ENCODE measurements around the gene MDM1.

GRCh38 chr12:68349220-68349621 lies 17.1 kb upstream of the MDM1 start:
- no peak for TF ChIP-seq CTCF (tag by site-specific recombination; IDR thresholded peaks at IDR 0.05)
- TF ChIP-seq, protein P1, sequence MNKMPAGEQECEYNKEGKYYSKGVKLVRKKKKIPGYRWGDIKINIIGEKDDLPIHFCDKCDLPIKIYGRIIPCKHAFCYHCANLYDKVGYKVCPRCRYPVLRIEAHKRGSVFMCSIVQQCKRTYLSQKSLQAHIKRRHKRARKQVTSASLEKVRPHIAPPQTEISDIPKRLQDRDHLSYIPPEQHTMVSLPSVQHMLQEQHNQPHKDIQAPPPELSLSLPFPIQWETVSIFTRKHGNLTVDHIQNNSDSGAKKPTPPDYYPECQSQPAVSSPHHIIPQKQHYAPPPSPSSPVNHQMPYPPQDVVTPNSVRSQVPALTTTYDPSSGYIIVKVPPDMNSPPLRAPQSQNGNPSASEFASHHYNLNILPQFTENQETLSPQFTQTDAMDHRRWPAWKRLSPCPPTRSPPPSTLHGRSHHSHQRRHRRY (tag by site-specific recombination; IDR thresholded peaks at IDR 0.05) = no peak
- no peak for TF ChIP-seq ZNF777 (tag by site-specific recombination; IDR thresholded peaks at IDR 0.05; ENCODE audit: borderline replicate concordance)
- no peak for TF ChIP-seq ZNF391 (tag by site-specific recombination; IDR thresholded peaks at IDR 0.05; ENCODE audit: borderline replicate concordance, low read depth)
- no peak for TF ChIP-seq ZBTB6 (tag by site-specific recombination; IDR thresholded peaks at IDR 0.05)

All from HEK293 (cell line).